ENCODE results near the gene ASIC4.

ASIC4 gene

GRCh38 chr2:219570924-219571310 lies 56.6 kb downstream of the ASIC4 start:
- DNase-seq: no peak

- peak; percentile 94 for DNase-seq
Observed at GRCh38 chr2:219571311-219572236, 57.3 kb downstream of the ASIC4 start, which contains the start of gene OBSL1. Gene OBSL1, minus strand, starts transcription at chr2:219571539. Its CDS starts 307 bp downstream, at chr2:219571232.

- DNase-seq: peak; percentile 13
Observed at GRCh38 chr2:219572237-219573001, 58.1 kb downstream of the ASIC4 start, which contains the start of gene INHA. Gene INHA, plus strand, starts transcription at chr2:219572310. Its CDS starts 65 bp downstream, at chr2:219572375.

- DNase-seq: no peak
Observed at GRCh38 chr2:219573166-219573565, 58.9 kb downstream of the ASIC4 start.

DNA sequence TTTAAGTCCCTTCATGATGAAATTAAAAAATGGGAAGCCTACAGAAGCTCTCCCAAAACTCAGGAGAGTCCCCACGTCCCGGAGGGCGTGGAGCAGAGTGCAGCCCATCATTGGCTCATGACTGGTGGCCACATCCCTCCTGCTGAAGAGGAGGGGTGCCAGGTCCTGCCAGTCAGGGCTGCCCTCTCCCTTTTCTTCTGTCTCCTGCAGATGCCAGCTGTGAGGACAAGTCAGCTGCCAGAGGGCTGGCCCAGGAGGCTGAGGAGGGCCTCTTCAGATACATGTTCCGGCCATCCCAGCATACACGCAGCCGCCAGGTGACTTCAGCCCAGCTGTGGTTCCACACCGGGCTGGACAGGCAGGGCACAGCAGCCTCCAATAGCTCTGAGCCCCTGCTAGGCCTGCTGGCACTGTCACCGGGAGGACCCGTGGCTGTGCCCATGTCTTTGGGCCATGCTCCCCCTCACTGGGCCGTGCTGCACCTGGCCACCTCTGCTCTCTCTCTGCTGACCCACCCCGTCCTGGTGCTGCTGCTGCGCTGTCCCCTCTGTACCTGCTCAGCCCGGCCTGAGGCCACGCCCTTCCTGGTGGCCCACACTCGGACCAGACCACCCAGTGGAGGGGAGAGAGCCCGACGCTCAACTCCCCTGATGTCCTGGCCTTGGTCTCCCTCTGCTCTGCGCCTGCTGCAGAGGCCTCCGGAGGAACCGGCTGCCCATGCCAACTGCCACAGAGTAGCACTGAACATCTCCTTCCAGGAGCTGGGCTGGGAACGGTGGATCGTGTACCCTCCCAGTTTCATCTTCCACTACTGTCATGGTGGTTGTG lies 60.4 kb downstream of the ASIC4 start:
- DNase-seq: no peak

GRCh38 chr2:219575566-219576504 lies 61.6 kb downstream of the ASIC4 start:
- peak; percentile 12 for DNase-seq

- no peak for DNase-seq
Observed at GRCh38 chr2:219576505-219577388, 62.5 kb downstream of the ASIC4 start.

GRCh38 chr2:219578811-219579613 lies 64.7 kb downstream of the ASIC4 start:
- DNase-seq: peak; percentile 44

GRCh38 chr2:219581346-219581745 lies 67.1 kb downstream of the ASIC4 start:
- no peak for DNase-seq
